Liver (tissue), 3 donors: ENCODE results near the gene ETV3L.

Source experiments
- EGR1 ChIP-seq, 2 donors: IDR thresholded peaks; 2 replicates each; pipeline ENCODE4 v1.6.1; 2016 to 2018; ENCODE audit warnings: antibody characterized with exemption in 2 of 2, low read depth in 2 of 2
- FOXA2 ChIP-seq: IDR thresholded peaks from 2 replicates; pipeline ENCODE4 v1.6.1; 2016; ENCODE audit warnings: antibody characterized with exemption
- GABPA ChIP-seq, 2 donors: IDR thresholded peaks in 1 of 2; conservative IDR thresholded peaks in 1 of 2; 2 replicates each; pipeline ENCODE4 v1.6.1; 2016; ENCODE audit warnings: antibody characterized with exemption in 2 of 2, mild to moderate bottlenecking in 1 of 2, moderate library complexity in 1 of 2
- HNF4A ChIP-seq, 2 donors: conservative IDR thresholded peaks; 2 replicates each; pipeline ENCODE4 v1.6.1; 2016; ENCODE audit warnings: antibody characterized with exemption in 2 of 2, mild to moderate bottlenecking in 2 of 2
- JUND ChIP-seq, 2 donors: IDR thresholded peaks; 2 replicates each; pipeline ENCODE4 v1.6.1; 2016; ENCODE audit warnings: antibody characterized with exemption in 2 of 2
- RAD21 ChIP-seq, 2 donors: IDR thresholded peaks; 2 replicates each; pipeline ENCODE4 v1.6.1; 2016; ENCODE audit warnings: antibody characterized with exemption in 2 of 2, mild to moderate bottlenecking in 2 of 2
- RXRA ChIP-seq, 2 donors: IDR thresholded peaks; 2 replicates each; pipeline ENCODE4 v1.6.1; 2017 to 2018; ENCODE audit warnings: antibody characterized with exemption in 2 of 2, mild to moderate bottlenecking in 1 of 2
- TAF1 ChIP-seq: conservative IDR thresholded peaks from 2 replicates; pipeline ENCODE4 v1.6.1; 2016; ENCODE audit warnings: antibody characterized with exemption, mild to moderate bottlenecking
- YY1 ChIP-seq: IDR thresholded peaks from 2 replicates; pipeline ENCODE4 v1.6.1; 2016; ENCODE audit warnings: antibody characterized with exemption, mild to moderate bottlenecking
- TF ChIP-seq, protein P1 (sequence below): fragments of 150-350 bp; IDR thresholded peaks from 2 replicates; pipeline ENCODE4 v1.5.1; 2017; ENCODE audit warnings: improper control_type of control experiment, low read depth, low read length; ENCODE audit not compliant: missing input control
- TF ChIP-seq, protein P2 (sequence below): IDR thresholded peaks from 2 replicates; pipeline ENCODE4 v1.6.1; 2016; ENCODE audit warnings: antibody characterized with exemption, mild to moderate bottlenecking
- TF ChIP-seq, protein P3 (sequence below): IDR thresholded peaks from 2 replicates; pipeline ENCODE4 v1.6.1; 2016; ENCODE audit warnings: antibody characterized with exemption
- TF ChIP-seq, protein P4 (sequence below): IDR thresholded peaks from 2 replicates; pipeline ENCODE4 v1.6.1; 2016; ENCODE audit warnings: antibody characterized with exemption
- TF ChIP-seq, protein P5 (sequence below): IDR thresholded peaks from 2 replicates; pipeline ENCODE4 v1.6.1; 2016; ENCODE audit warnings: antibody characterized with exemption
- donor health status: healthy.
- donor health status: healthy.

DNA sequence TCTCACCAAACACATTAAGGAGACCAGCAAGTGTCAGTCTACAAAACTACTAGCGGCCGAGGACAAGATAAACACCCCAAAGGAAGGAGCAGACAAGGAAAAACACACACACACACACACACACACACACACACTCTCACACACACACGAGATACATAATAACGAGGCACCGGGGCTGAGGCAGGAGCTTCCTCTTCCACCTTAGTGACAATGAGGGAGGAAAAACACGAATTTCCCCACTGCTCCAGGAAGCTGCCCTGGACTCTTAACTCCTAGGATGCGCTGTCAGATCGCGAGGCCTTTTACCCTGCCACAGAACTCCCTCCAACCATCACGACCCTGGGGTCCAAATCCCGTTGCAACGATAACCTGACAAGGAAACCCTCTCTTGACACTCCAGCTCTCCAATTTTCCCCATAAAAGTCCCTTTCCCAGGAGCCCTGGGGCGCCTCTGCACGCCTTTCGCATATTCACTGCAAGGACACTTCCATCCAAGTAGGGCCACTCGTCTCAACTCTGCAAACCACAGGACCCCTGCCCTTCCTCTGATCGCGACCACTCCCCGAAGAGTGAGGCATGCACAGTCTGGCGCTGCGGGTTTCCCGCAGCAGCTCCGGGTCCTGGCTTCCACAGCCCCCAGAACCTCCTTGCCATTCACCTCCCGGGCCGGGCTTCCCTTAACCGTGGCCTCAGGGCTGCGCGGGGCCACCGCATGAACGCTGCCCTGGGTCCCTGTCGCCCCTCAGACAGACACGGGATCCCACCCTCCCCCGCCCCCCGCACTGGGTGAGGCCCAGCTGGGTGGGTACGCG, 38.0 kb upstream of the ETV3L start:
- no peak for TF ChIP-seq TAF1
- TF ChIP-seq, protein P1, sequence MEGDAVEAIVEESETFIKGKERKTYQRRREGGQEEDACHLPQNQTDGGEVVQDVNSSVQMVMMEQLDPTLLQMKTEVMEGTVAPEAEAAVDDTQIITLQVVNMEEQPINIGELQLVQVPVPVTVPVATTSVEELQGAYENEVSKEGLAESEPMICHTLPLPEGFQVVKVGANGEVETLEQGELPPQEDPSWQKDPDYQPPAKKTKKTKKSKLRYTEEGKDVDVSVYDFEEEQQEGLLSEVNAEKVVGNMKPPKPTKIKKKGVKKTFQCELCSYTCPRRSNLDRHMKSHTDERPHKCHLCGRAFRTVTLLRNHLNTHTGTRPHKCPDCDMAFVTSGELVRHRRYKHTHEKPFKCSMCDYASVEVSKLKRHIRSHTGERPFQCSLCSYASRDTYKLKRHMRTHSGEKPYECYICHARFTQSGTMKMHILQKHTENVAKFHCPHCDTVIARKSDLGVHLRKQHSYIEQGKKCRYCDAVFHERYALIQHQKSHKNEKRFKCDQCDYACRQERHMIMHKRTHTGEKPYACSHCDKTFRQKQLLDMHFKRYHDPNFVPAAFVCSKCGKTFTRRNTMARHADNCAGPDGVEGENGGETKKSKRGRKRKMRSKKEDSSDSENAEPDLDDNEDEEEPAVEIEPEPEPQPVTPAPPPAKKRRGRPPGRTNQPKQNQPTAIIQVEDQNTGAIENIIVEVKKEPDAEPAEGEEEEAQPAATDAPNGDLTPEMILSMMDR: no peak
- TF ChIP-seq JUND (IDR thresholded peaks at IDR 0.05): no peak
- TF ChIP-seq, protein P2, sequence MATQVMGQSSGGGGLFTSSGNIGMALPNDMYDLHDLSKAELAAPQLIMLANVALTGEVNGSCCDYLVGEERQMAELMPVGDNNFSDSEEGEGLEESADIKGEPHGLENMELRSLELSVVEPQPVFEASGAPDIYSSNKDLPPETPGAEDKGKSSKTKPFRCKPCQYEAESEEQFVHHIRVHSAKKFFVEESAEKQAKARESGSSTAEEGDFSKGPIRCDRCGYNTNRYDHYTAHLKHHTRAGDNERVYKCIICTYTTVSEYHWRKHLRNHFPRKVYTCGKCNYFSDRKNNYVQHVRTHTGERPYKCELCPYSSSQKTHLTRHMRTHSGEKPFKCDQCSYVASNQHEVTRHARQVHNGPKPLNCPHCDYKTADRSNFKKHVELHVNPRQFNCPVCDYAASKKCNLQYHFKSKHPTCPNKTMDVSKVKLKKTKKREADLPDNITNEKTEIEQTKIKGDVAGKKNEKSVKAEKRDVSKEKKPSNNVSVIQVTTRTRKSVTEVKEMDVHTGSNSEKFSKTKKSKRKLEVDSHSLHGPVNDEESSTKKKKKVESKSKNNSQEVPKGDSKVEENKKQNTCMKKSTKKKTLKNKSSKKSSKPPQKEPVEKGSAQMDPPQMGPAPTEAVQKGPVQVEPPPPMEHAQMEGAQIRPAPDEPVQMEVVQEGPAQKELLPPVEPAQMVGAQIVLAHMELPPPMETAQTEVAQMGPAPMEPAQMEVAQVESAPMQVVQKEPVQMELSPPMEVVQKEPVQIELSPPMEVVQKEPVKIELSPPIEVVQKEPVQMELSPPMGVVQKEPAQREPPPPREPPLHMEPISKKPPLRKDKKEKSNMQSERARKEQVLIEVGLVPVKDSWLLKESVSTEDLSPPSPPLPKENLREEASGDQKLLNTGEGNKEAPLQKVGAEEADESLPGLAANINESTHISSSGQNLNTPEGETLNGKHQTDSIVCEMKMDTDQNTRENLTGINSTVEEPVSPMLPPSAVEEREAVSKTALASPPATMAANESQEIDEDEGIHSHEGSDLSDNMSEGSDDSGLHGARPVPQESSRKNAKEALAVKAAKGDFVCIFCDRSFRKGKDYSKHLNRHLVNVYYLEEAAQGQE: no peak
- TF ChIP-seq HNF4A (conservative IDR thresholded peaks at IDR 0.05): no peak
- no peak for TF ChIP-seq RAD21 (IDR thresholded peaks at IDR 0.05)
- TF ChIP-seq FOXA2: no peak
- TF ChIP-seq, protein P3, sequence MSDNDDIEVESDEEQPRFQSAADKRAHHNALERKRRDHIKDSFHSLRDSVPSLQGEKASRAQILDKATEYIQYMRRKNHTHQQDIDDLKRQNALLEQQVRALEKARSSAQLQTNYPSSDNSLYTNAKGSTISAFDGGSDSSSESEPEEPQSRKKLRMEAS: no peak
- TF ChIP-seq YY1: no peak
- TF ChIP-seq, protein P4, sequence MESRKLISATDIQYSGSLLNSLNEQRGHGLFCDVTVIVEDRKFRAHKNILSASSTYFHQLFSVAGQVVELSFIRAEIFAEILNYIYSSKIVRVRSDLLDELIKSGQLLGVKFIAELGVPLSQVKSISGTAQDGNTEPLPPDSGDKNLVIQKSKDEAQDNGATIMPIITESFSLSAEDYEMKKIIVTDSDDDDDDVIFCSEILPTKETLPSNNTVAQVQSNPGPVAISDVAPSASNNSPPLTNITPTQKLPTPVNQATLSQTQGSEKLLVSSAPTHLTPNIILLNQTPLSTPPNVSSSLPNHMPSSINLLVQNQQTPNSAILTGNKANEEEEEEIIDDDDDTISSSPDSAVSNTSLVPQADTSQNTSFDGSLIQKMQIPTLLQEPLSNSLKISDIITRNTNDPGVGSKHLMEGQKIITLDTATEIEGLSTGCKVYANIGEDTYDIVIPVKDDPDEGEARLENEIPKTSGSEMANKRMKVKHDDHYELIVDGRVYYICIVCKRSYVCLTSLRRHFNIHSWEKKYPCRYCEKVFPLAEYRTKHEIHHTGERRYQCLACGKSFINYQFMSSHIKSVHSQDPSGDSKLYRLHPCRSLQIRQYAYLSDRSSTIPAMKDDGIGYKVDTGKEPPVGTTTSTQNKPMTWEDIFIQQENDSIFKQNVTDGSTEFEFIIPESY: no peak
- TF ChIP-seq GABPA (IDR thresholded peaks at IDR 0.05 in 1 of 2, conservative IDR thresholded peaks at IDR 0.05 in 1 of 2): no peak
- TF ChIP-seq EGR1 (IDR thresholded peaks at IDR 0.05; ENCODE audit: low read depth in 2 of 2): no peak
- TF ChIP-seq, protein P5, sequence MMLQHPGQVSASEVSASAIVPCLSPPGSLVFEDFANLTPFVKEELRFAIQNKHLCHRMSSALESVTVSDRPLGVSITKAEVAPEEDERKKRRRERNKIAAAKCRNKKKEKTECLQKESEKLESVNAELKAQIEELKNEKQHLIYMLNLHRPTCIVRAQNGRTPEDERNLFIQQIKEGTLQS: no peak
- no peak for TF ChIP-seq RXRA (IDR thresholded peaks at IDR 0.05)
